Activated CD4-positive, alpha-beta T cell treated with anti-CD3 and anti-CD28 coated beads, Interleukin-2, amount 50 U/mL, for 1 hour (primary cell): ENCODE results near the gene ARHGAP18.

Source experiments
- DNase-seq: peaks from one replicate; pipeline ENCODE4 v3.0.0-alpha.2; 2020

The ARHGAP18 gene

GRCh38 chr6:129719692-129720091, 9.7 kb upstream of the ARHGAP18 start:
- DNase-seq, result no peak

GRCh38 chr6:129717277-129717676, 7.3 kb upstream of the ARHGAP18 start:
- DNase-seq, result no peak

GRCh38 chr6:129713806-129714333, 3.9 kb upstream of the ARHGAP18 start:
- no peak for DNase-seq

GRCh38 chr6:129711271-129711631, 1.3 kb upstream of the ARHGAP18 start:
- DNase-seq, result no peak

- no peak for DNase-seq
Measured at GRCh38 chr6:129710450-129711270, 683 bp upstream of the ARHGAP18 start.

- DNase-seq, result no peak
Measured at GRCh38 chr6:129709196-129709768, 695 bp downstream of the ARHGAP18 start.

GRCh38 chr6:129708496-129709195, 1.3 kb downstream of the ARHGAP18 start:
- DNase-seq, result no peak

- DNase-seq, result no peak
Measured at GRCh38 chr6:129707882-129708495, 2.0 kb downstream of the ARHGAP18 start.

- no peak for DNase-seq
Measured at GRCh38 chr6:129707028-129707427, 2.9 kb downstream of the ARHGAP18 start.

- no peak for DNase-seq
Measured at GRCh38 chr6:129705212-129705611, 4.8 kb downstream of the ARHGAP18 start.

- no peak for DNase-seq
Measured at GRCh38 chr6:129704708-129705107, 5.3 kb downstream of the ARHGAP18 start.

GRCh38 chr6:129701721-129702455, 8.1 kb downstream of the ARHGAP18 start:
- no peak for DNase-seq

- no peak for DNase-seq
Measured at GRCh38 chr6:129700666-129701065, 9.3 kb downstream of the ARHGAP18 start.

- no peak for DNase-seq
Measured at GRCh38 chr6:129699659-129700058, 10.3 kb downstream of the ARHGAP18 start.

- DNase-seq, result no peak
Measured at GRCh38 chr6:129698430-129698829, 11.5 kb downstream of the ARHGAP18 start.

- DNase-seq, result no peak
Measured at GRCh38 chr6:129697788-129698187, 12.2 kb downstream of the ARHGAP18 start.

- DNase-seq, result no peak
Measured at GRCh38 chr6:129696843-129697242, 13.1 kb downstream of the ARHGAP18 start.

GRCh38 chr6:129696028-129696418, 14.0 kb downstream of the ARHGAP18 start:
- DNase-seq, result no peak

GRCh38 chr6:129695373-129696027, 14.5 kb downstream of the ARHGAP18 start:
- DNase-seq, result peak; percentile 8

GRCh38 chr6:129694036-129694435, 15.9 kb downstream of the ARHGAP18 start:
- no peak for DNase-seq

GRCh38 chr6:129692467-129692866, 17.5 kb downstream of the ARHGAP18 start:
- DNase-seq, result no peak

GRCh38 chr6:129691709-129692108, 18.3 kb downstream of the ARHGAP18 start:
- DNase-seq, result no peak
